ENCODE results near the gene VCPKMT.

Gene VCPKMT

DNA sequence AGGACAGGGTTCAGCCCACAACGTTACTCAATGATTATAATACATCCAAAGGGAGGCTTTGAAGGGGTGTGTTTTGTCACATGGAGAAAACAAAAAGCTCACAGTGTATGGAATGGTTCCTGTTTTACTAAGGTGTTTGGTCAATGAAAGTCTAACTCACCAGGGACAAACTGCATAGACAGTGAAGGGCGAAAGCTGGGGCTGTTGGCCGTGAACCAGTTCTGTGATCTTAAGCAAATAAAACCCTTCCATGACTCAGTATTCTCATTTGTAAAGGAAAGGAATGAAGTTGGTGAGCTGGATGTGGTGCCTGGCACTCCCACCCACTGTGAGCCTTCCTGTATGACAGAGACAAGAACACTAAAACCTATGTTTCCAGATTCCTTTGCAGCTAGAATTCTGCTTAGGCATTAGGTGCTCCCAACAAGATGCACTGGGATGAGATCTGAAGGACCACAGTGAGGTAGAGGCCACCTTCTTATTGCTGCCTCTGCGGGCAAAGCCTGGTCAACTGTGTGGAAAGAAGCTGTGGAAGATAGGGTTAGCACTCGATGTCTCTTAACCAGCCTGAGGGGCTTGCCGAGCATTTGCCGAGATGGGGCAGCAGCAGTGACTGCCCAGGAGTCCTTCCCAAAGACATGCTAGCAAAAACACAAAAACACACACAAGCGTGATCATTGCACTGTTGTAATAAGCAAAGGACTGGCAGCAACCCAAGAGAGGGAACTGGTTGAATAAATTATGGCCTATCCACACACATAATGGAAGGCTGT lies 48.5 kb downstream of the VCPKMT start:
- peak; percentile 30 for DNase-seq (ENCODE audit: low spot score)

DNA sequence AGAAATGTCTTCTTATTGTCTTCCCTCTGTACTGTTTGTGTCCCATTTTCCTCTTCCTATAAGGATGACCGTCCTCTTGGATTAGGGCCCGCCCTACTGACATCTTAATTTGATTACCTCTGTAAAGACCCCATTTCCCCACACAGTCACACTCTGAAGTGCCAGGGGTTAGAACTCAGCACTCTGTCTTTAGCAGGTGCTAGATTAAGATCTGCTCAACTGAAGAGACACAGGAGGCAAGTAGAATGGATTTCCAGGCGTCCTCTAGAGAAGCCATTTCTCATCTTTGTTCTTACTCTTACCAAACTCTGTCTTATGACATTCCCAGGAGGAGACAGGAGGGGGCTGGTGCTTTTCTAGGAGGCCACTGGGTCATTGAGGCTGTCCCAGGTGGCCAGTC lies 50.8 kb downstream of the VCPKMT start:
- DNase-seq (ENCODE audit: low spot score): no peak

DNA sequence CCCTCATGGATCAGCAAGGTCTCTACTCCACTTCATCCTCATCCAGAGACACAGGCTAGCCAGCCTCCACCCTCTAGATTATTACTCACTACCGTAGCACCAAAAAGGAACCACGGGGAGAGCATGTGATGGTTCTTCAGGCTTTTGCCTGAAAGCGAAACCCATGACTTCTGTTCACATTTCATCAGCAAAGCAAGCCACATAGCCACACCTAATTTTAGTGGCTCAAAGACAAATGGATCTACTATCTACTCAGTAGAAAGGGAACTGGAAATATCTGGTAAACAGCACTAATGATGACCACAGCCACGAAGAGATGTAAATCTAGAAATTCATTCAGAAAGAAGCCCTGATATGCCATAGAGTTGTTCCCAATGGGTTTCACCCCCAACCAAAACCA lies 51.4 kb downstream of the VCPKMT start:
- no peak for DNase-seq (ENCODE audit: low spot score)

DNA sequence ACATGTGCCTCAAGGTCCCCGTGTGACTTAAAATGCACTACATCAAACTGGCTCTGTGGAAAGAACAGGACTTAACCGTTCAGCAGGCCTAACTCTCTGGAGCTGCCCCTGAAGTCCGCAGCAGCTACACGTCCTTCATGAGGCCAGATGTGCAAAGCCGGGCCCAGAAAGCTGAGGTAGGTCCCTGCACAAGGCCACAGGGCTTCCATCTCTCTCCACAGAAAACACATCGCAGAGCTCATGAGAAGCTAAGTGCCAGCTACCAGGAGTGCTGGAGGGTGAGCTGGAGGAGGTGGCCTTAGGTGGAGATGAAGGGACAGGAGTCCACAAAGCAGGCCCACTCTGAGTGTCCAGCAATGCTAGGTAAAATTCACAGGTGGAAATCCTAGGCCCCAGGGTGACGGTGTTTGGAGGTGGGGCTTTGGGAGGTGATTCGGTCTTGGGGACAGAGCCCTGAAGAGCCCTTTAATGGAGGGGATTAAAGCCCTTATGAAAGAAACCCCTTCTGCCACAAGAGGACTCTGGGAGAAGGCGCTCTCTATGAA lies 52.4 kb downstream of the VCPKMT start:
- no peak for DNase-seq (ENCODE audit: low spot score)

GRCh38 chr14:50062438-50063085 lies 53.8 kb downstream of the VCPKMT start:
- DNase-seq (ENCODE audit: low spot score): no peak

DNA sequence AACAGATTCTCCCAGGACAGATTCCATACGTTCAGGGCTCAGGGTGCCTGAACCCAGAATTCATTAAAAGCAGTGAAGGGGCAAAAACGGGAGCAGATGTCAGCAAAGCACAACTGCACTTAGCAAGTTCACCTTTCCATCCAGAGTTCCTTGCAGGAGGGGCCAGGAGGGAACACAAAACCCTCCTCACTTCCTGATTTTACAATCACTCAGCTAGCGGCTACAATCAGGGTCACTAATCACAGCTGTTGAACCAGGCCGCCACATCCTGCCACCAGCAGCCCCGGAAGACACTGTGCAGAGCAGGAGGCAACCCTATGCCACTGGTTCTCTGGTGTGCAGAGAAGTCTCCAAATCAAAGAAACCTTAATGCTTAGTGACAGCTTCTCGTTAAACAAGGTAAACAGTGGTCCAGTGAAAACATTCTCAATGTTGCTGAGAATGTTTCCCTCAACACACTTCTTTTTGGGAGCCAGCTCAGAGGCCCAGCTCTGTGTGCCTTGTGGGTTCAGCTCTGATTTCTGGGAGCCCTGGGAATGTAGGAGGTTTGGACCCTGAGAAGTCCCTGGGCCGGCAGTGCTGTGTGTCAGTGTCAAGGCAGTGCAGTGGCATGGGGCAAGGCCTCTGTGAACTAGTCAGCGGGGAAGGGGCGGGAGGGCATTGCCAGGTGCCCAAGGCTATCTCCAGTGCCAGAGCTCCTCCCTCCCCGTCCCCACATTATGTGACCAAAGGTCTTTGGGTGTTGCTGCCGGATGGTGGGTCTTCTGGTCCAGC lies 54.5 kb downstream of the VCPKMT start:
- DNase-seq (ENCODE audit: low spot score): no peak

DNA sequence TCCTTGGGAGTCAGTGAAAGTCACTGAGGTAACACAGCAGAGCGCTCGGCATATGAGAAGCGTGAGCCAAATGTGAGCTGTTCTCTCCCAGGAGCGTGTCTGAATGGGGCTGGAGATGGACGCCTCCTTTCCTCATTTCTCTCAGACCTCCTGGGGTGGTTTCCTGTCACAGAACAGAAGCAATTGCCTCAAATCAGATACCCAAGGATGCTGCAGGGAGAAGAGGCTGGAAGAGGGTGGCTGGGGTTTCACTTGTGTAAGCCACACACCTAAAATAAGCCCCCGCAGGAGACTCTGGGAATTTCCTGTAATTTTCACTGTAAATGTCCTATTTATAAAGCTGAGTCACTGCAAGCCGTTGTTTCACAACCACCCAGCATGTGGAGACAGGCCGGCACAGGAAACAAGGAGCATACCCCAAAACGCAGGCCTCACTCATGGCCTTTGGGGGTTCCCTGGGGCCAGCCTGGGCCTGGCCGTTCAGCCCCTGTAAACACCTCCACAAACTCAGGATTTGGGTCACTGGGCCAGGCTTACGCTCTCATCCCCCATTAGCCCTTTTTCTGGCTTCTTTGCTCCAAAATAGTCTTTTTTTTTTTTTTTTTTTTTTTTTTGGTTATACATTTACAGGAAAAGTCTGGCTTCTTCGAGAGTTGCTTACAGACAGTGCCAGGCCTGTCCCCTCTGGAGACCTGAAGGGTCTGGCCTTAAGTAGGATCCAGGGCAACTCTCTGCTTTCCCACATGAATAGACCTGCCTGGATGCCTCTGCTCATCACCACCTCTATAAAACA lies 55.3 kb downstream of the VCPKMT start:
- DNase-seq (ENCODE audit: low spot score): peak; percentile 84

GRCh38 chr14:50059763-50060616 lies 56.4 kb downstream of the VCPKMT start:
- DNase-seq (ENCODE audit: low spot score): no peak
